CD4-positive, alpha-beta T cell treated with Interleukin-12 subunit alpha and Interleukin-12 subunit beta, for 1 hour (primary cell): ENCODE measurements around the gene HSPA1A.
"Not testable (repeated sequence)": the region's sequence is repeated elsewhere in the genome, so short reads cannot be mapped to it uniquely, and the experiment has no call there.

Experiments
- DNase-seq: peaks from one replicate; pipeline ENCODE4 v3.0.0-alpha.2; 2020

HSPA1A gene

GRCh38 chr6:31813465-31813849 lies 1.9 kb upstream of the HSPA1A start:
- no peak for DNase-seq

- peak; percentile 76 for DNase-seq
Observed at GRCh38 chr6:31814677-31815024, 692 bp upstream of the HSPA1A start.

DNA sequence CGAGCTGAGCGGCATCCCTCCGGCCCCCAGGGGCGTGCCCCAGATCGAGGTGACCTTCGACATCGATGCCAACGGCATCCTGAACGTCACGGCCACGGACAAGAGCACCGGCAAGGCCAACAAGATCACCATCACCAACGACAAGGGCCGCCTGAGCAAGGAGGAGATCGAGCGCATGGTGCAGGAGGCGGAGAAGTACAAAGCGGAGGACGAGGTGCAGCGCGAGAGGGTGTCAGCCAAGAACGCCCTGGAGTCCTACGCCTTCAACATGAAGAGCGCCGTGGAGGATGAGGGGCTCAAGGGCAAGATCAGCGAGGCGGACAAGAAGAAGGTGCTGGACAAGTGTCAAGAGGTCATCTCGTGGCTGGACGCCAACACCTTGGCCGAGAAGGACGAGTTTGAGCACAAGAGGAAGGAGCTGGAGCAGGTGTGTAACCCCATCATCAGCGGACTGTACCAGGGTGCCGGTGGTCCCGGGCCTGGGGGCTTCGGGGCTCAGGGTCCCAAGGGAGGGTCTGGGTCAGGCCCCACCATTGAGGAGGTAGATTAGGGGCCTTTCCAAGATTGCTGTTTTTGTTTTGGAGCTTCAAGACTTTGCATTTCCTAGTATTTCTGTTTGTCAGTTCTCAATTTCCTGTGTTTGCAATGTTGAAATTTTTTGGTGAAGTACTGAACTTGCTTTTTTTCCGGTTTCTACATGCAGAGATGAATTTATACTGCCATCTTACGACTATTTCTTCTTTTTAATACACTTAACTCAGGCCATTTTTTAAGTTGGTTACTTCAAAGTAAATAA lies 2.0 kb downstream of the HSPA1A start:
- DNase-seq: peak; percentile 56

- DNase-seq: not testable (repeated sequence)
Observed at GRCh38 chr6:31817929-31818511, 2.7 kb downstream of the HSPA1A start.

DNA sequence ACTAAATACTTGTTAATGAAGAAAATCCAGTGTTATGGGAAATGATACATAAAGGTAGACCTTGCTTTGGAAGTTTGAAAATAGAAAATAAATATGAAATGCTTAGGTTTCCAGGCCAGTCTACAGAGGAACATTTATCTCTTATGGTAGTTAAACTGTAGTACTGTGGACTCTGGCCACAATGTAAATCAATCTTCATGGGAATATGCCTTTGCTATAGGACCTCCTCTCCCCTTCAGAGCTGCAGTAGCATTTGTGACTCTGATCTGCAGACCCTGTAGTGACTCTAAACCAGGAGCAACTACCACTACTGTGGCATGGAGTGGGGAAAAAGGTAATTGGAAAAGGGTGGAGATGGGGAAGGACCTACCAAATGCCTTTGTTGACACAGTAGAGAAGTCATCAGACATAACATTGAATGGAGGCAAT lies 4.5 kb downstream of the HSPA1A start:
- no peak for DNase-seq

DNA sequence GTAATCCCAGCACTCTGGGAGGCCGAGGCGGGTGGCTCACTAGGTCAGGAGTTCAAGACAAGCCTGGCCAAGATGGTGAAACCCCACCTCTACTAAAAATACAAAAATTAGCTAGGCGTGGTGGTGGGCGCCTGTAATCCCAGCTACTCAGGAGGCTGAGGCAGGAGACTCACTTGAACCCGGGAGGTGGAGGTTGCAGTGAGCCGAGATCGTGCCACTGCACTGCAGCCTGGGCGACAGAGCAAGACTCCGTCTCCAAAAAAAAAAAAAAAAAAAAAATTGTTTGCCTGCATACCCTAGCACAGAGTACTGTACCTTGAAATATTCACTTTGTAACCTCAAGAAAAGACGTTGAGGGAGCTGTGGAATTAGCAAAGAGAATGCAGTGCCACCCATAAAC lies 5.1 kb downstream of the HSPA1A start:
- DNase-seq: not testable (repeated sequence)

GRCh38 chr6:31821301-31822035 lies 6.1 kb downstream of the HSPA1A start:
- DNase-seq: no peak

- DNase-seq: peak; percentile 79
Observed at GRCh38 chr6:31822036-31822821, 6.9 kb downstream of the HSPA1A start.

DNA sequence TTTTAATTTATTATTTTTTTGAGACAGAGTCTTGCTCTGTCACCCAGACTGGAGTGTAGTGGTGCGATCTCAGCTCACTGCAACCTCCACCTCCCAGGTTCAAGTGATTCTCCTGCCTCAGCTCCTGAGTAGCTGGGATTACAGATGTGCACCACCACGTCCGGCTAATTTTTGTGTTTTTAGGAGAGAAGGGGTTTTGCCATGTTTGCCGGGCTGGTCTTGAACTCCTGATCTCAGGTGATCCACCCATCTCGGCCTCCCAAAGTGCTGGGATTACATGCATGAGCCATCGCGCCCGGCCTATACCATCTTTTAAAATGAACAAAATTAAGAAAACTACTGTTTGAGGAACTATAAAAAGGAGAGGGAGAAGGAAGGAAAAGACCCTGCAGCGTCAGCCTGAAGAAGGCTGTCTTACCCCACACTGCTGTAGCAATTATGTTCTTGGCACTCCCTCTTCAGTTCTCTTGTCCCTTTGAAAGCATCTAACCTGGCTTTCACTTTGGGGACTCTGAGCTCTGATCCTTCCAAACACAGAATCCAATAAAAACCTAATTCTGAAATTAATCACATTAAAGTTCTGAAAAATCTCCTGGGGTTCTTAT lies 8.4 kb downstream of the HSPA1A start:
- not testable (repeated sequence) for DNase-seq

- DNase-seq: no peak
Observed at GRCh38 chr6:31825553-31825952, 10.2 kb downstream of the HSPA1A start.

GRCh38 chr6:31826793-31827285 lies 11.5 kb downstream of the HSPA1A start:
- DNase-seq: no peak

- peak; percentile 94 for DNase-seq
Observed at GRCh38 chr6:31827286-31828079, 12.1 kb downstream of the HSPA1A start, which contains the start of gene HSPA1B. Gene HSPA1B (plus strand): TSS chr6:31827738. CDS start chr6:31827951, 213 bp downstream.

DNA sequence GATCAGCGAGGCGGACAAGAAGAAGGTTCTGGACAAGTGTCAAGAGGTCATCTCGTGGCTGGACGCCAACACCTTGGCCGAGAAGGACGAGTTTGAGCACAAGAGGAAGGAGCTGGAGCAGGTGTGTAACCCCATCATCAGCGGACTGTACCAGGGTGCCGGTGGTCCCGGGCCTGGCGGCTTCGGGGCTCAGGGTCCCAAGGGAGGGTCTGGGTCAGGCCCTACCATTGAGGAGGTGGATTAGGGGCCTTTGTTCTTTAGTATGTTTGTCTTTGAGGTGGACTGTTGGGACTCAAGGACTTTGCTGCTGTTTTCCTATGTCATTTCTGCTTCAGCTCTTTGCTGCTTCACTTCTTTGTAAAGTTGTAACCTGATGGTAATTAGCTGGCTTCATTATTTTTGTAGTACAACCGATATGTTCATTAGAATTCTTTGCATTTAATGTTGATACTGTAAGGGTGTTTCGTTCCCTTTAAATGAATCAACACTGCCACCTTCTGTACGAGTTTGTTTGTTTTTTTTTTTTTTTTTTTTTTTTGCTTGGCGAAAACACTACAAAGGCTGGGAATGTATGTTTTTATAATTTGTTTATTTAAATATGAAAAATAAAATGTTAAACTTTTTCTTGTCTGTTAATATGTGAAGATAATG lies 14.4 kb downstream of the HSPA1A start:
- DNase-seq: peak; percentile 63

DNA sequence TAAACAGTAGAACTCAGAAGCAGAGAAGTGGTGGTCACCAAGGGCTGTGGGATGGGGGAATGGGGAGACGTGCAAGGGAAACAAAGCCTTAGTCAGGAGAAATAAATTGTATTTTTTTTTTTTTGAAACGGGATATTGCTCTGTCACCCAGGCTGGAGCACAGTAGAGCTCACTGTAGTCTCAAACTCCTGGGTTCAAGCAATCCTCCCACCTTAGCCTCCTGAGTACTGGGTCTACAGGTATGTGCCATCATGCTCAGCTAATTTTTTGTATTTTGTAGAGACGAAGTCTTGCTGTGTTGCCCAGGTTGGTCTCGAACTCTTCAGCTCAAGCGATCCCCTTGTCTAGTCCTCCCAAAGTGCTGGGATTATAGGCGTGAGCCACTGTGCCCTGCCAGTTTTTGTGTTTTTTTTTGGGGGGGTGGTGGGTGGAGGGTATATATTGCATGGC lies 15.6 kb downstream of the HSPA1A start:
- no peak for DNase-seq

DNA sequence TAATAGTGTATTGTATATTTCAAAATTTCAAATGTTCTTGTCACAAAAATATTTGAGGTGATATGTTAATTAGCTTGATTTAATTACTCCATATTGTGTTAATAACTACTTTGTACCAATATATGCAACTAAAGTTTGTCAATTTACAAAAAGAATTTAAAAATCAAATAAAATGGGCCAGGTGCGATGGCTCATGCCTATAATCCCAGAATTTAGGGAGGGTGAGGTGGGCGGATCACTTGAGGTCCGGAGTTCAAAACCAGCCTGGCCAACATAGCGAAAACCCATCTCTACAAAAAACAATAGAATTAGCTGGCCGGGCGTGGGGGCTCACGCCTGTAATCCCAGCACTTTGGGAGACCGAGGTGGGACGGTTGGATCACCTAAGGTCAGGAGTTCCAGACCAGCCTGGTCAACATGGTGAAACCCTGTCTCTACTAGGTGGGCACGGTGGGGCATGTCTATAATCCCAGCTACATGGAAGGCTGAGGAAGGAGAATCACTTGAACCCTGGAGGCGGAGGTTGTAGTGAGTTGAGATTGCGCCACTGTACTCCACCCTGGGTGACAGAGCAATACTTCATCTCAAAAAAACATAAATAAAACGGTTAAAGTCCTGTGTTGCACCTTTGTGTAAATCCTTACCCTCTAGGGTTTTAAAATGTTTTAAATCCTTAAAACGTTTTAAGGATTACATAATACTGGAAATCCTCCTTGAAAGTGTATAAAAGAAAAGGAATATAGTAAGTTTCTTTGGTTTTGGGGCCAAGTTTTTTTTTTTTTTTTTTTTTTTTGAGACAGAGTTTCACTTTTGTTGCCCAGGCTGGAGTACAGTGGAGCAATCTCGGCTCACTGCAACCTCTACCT lies 16.2 kb downstream of the HSPA1A start:
- no peak for DNase-seq

DNA sequence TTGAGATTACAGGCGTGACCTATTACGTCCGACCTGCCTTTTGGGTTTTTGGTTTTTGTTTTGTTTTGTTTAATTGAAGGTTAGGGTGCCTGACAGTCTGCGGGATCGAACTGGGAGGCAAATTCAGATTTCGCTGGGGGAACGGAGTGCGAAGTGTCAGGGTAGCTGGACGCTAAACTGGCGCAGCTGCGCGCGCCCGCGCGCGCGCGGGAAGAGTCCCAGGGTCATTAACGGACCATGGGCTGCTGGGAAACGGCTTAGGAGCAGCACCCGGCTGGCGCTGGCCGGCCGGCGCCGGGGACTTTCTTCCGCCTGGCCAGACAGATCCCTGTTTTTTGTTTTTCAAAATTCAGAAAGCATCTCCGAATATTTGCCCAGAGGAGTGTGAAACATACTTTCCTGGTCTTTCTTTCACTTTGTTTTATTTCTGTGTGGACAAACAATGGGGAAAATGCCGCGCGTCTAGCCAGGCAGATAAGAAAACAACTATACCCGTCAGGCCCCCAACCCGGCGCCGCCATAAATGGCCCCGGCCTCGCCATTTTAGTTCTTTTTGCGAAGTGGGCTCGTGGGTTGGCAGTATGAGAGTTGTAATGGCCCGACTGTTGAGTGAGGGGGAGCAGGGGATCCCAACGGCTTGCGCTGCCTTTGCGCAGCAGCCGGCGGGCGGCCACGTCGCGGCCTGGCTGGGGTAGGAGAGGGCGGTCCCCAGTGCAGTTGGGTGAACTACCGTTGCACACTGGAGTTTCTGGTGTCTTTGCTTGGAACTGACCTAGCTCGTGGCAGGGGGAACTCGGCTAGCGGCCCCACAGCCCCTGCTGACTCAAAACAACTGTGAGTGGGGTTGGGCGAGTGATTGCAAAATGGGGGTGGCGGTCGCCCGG lies 19.3 kb downstream of the HSPA1A start:
- peak; percentile 85 for DNase-seq

GRCh38 chr6:31836047-31836473 lies 20.7 kb downstream of the HSPA1A start:
- no peak for DNase-seq

DNA sequence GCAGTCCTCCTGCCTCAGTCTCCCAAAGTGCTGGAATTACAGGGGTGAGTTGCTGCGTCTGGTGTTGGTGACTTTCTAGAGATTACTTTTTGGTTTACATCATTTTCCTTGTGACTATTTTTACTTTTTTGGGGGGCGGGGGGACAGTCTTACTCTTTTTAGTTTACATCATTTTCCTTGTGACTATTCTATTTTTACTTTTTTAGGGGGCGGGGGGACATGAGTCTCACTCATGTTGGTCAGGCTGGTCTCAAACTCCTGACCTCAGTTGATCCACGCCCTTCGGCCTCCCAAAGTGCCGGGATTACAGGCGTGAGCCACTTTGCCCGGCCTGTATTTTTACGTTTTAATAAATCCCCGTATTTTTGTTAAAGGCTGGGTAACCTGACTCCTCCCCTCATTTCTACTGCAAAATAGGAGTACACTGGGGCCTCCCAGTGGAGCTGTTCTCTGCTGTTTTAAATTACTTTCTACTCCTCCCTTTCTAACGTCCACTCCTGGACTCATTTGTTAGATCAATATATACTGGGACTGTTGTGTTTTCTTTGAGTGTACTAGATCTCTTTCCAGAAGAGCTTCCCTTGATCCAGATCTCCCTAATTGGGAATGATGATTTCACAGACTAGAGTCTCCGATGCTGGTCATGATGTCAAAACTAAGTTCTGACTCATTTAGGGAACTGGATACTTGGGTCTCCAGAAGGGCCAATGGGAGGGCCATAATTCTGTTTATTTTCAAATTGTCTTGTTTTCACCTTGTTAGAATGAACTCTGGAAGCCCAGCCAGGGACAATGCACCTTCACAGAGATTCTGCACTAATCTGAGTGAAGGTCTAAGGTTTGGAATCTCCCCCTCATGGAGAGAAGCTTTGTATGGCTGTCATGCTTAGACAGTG lies 21.4 kb downstream of the HSPA1A start:
- no peak for DNase-seq
